Hepatocyte (in vitro differentiated cells): Measurements from ENCODE around the gene PWWP3B.
A peak's percentile ranks its signal among the peaks of the same experiment; 100 is the strongest.

ENCODE experiments used
- CTCF ChIP-seq: fragments of 200-600 bp; sonication (generic); IDR thresholded peaks from 2 replicates; pipeline ENCODE4 v1.5.1; 2016; ENCODE audit warnings: antibody characterized with exemption, mild to moderate bottlenecking; ENCODE audit not compliant: poor library complexity
- EZH2phosphoT487 ChIP-seq: fragments of 200-600 bp; sonication (generic); IDR thresholded peaks from one replicate; pipeline ENCODE4 v1.6.1; 2018; ENCODE audit warnings: antibody characterized with exemption, mild to moderate bottlenecking, low read depth, moderate library complexity; ENCODE audit not compliant: unreplicated experiment, severe bottlenecking

- TF ChIP-seq CTCF, result peak; percentile 49
- TF ChIP-seq EZH2phosphoT487, result no peak
Measured at GRCh38 chrX:106170318-106170717, 2.2 kb downstream of the PWWP3B start.
